OCI-LY7 (cell line): ENCODE measurements around the gene ZNF581.

ENCODE experiments used
- EZH2phosphoT487 ChIP-seq: fragments of 200-600 bp; sonication (generic); IDR thresholded peaks from 2 replicates; pipeline ENCODE4 v1.6.1; 2018; ENCODE audit warnings: low read depth, borderline replicate concordance, mild to moderate bottlenecking, mixed run types, antibody characterized with exemption, low read length, moderate library complexity, mixed read lengths
- TF ChIP-seq, protein P1 (sequence below): fragments of 200-600 bp; sonication (generic); conservative IDR thresholded peaks from 2 replicates; pipeline ENCODE4 v1.5.1; 2014; ENCODE audit warnings: mild to moderate bottlenecking, antibody characterized with exemption, low read length, moderate library complexity, mixed read lengths

DNA sequence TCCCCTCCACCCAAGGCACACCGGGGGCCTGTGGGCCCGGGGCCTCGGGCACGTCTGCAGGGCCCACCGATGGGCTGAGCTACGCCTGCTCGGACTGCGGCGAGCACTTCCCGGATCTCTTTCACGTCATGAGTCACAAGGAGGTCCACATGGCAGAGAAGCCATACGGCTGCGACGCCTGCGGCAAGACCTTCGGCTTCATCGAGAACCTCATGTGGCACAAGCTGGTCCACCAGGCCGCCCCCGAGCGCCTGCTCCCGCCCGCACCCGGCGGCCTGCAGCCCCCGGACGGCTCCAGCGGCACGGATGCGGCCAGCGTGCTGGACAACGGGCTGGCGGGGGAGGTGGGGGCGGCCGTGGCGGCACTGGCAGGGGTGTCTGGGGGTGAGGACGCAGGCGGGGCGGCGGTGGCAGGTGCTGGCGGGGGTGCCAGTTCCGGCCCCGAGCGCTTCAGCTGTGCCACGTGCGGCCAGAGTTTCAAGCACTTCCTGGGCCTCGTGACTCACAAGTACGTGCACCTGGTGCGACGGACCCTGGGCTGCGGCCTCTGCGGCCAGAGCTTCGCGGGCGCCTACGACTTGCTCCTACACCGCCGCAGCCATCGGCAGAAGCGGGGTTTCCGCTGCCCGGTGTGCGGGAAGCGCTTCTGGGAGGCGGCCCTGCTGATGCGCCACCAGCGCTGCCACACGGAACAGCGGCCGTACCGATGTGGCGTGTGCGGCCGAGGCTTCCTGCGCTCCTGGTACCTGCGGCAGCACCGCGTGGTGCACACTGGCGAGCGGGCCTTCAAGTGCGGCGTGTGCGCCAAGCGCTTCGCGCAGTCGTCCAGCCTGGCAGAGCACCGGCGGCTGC is 27.7 kb upstream of the ZNF581 start:
- TF ChIP-seq, protein P1, sequence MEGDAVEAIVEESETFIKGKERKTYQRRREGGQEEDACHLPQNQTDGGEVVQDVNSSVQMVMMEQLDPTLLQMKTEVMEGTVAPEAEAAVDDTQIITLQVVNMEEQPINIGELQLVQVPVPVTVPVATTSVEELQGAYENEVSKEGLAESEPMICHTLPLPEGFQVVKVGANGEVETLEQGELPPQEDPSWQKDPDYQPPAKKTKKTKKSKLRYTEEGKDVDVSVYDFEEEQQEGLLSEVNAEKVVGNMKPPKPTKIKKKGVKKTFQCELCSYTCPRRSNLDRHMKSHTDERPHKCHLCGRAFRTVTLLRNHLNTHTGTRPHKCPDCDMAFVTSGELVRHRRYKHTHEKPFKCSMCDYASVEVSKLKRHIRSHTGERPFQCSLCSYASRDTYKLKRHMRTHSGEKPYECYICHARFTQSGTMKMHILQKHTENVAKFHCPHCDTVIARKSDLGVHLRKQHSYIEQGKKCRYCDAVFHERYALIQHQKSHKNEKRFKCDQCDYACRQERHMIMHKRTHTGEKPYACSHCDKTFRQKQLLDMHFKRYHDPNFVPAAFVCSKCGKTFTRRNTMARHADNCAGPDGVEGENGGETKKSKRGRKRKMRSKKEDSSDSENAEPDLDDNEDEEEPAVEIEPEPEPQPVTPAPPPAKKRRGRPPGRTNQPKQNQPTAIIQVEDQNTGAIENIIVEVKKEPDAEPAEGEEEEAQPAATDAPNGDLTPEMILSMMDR, result no peak
- no peak for TF ChIP-seq EZH2phosphoT487
